HG02798 (cell line): ENCODE data around the gene TCF12.
"Not testable (repeated sequence)": the region's sequence is repeated elsewhere in the genome, so short reads cannot be mapped to it uniquely, and the experiment has no call there.

ENCODE experiments used
- ATAC-seq: cut with Tn5 transposase; IDR thresholded peaks from one replicate; pipeline ENCODE4 v1.9.1; 2021; ENCODE audit warnings: mild to moderate bottlenecking; ENCODE audit not compliant: unreplicated experiment, poor library complexity

Gene TCF12

GRCh38 chr15:57010724-57011123, 92.3 kb downstream of the TCF12 start:
- ATAC-seq: no peak

- no peak for ATAC-seq
These were observed 94.1 kb downstream of the TCF12 start for GRCh38 chr15:57012556-57012955.

GRCh38 chr15:57014896-57015295, 96.5 kb downstream of the TCF12 start:
- not testable (repeated sequence) for ATAC-seq

GRCh38 chr15:57015360-57015759, 96.9 kb downstream of the TCF12 start:
- no peak for ATAC-seq

- no peak for ATAC-seq
These were observed 97.5 kb downstream of the TCF12 start for GRCh38 chr15:57015897-57016296.

- ATAC-seq: no peak
These were observed 98.6 kb downstream of the TCF12 start for GRCh38 chr15:57017024-57017423.

- no peak for ATAC-seq
These were observed 99.7 kb downstream of the TCF12 start for GRCh38 chr15:57018151-57018550.

- no peak for ATAC-seq
These were observed 101.2 kb downstream of the TCF12 start for GRCh38 chr15:57019496-57020160.

GRCh38 chr15:57025264-57025926, 107.0 kb downstream of the TCF12 start:
- ATAC-seq: no peak

GRCh38 chr15:57026016-57026592, 107.7 kb downstream of the TCF12 start:
- no peak for ATAC-seq

GRCh38 chr15:57027596-57027995, 109.2 kb downstream of the TCF12 start:
- ATAC-seq: no peak

GRCh38 chr15:57028176-57028575, 109.7 kb downstream of the TCF12 start:
- no peak for ATAC-seq

GRCh38 chr15:57030011-57030410, 111.6 kb downstream of the TCF12 start:
- ATAC-seq: no peak

- ATAC-seq: no peak
These were observed 112.6 kb downstream of the TCF12 start for GRCh38 chr15:57031082-57031481.

- no peak for ATAC-seq
These were observed 113.2 kb downstream of the TCF12 start for GRCh38 chr15:57031605-57032004.

GRCh38 chr15:57032338-57032737, 113.9 kb downstream of the TCF12 start:
- no peak for ATAC-seq

GRCh38 chr15:57033715-57034439, 115.4 kb downstream of the TCF12 start:
- no peak for ATAC-seq

GRCh38 chr15:57034613-57035012, 116.2 kb downstream of the TCF12 start:
- ATAC-seq: no peak

- ATAC-seq: no peak
These were observed 117.2 kb downstream of the TCF12 start for GRCh38 chr15:57035664-57036063.

- no peak for ATAC-seq
These were observed 117.9 kb downstream of the TCF12 start for GRCh38 chr15:57036352-57036751.

- ATAC-seq: no peak
These were observed 119.1 kb downstream of the TCF12 start for GRCh38 chr15:57037548-57037947.
